PFSK-1 (cell line): Measurements from ENCODE around the gene JAKMIP1.

Source experiments
- FOXP2 ChIP-seq: optimal IDR thresholded peaks from 2 replicates; pipeline ENCODE3; 2011; ENCODE audit warnings: borderline replicate concordance, control low read depth, inconsistent platforms; ENCODE audit not compliant: insufficient read depth; ENCODE audit errors: extremely low read length, extremely low read depth
- POLR2AphosphoS5 ChIP-seq: IDR thresholded peaks from 2 replicates; pipeline ENCODE4 v1.6.1; 2012; ENCODE audit warnings: low read depth, mild to moderate bottlenecking, control low read depth, low read length, moderate library complexity
- SIN3A ChIP-seq: IDR thresholded peaks from 2 replicates; pipeline ENCODE4 v1.6.1; 2012; ENCODE audit warnings: mild to moderate bottlenecking, low read length, moderate library complexity, borderline replicate concordance; ENCODE audit not compliant: insufficient read depth
- TAF1 ChIP-seq: IDR thresholded peaks from 2 replicates; pipeline ENCODE4 v1.6.1; 2012; ENCODE audit warnings: low read length, control low read depth, borderline replicate concordance; ENCODE audit not compliant: insufficient read depth
- TF ChIP-seq, protein P1 (sequence below), 2 experiments: IDR thresholded peaks; 2 replicates each; pipeline versions ENCODE4 v1.6.1 to v1.8.0; 2011 to 2012; ENCODE audit warnings: low read depth in 2 of 2, low read length in 2 of 2, control low read depth in 1 of 2, inconsistent platforms in 1 of 2, mild to moderate bottlenecking in 1 of 2, moderate library complexity in 1 of 2; ENCODE audit not compliant: insufficient read depth in 1 of 2

JAKMIP1 gene

GRCh38 chr4:6236816-6237390 is 36.6 kb upstream of the JAKMIP1 start:
- TF ChIP-seq TAF1: no peak
- TF ChIP-seq SIN3A: no peak
- TF ChIP-seq POLR2AphosphoS5: no peak
- no peak for TF ChIP-seq FOXP2
- TF ChIP-seq, protein P1, sequence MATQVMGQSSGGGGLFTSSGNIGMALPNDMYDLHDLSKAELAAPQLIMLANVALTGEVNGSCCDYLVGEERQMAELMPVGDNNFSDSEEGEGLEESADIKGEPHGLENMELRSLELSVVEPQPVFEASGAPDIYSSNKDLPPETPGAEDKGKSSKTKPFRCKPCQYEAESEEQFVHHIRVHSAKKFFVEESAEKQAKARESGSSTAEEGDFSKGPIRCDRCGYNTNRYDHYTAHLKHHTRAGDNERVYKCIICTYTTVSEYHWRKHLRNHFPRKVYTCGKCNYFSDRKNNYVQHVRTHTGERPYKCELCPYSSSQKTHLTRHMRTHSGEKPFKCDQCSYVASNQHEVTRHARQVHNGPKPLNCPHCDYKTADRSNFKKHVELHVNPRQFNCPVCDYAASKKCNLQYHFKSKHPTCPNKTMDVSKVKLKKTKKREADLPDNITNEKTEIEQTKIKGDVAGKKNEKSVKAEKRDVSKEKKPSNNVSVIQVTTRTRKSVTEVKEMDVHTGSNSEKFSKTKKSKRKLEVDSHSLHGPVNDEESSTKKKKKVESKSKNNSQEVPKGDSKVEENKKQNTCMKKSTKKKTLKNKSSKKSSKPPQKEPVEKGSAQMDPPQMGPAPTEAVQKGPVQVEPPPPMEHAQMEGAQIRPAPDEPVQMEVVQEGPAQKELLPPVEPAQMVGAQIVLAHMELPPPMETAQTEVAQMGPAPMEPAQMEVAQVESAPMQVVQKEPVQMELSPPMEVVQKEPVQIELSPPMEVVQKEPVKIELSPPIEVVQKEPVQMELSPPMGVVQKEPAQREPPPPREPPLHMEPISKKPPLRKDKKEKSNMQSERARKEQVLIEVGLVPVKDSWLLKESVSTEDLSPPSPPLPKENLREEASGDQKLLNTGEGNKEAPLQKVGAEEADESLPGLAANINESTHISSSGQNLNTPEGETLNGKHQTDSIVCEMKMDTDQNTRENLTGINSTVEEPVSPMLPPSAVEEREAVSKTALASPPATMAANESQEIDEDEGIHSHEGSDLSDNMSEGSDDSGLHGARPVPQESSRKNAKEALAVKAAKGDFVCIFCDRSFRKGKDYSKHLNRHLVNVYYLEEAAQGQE (IDR thresholded peaks at IDR 0.05; ENCODE audit: insufficient read depth in 1 of 2, low read depth in 2 of 2, low read length in 2 of 2): no peak

DNA sequence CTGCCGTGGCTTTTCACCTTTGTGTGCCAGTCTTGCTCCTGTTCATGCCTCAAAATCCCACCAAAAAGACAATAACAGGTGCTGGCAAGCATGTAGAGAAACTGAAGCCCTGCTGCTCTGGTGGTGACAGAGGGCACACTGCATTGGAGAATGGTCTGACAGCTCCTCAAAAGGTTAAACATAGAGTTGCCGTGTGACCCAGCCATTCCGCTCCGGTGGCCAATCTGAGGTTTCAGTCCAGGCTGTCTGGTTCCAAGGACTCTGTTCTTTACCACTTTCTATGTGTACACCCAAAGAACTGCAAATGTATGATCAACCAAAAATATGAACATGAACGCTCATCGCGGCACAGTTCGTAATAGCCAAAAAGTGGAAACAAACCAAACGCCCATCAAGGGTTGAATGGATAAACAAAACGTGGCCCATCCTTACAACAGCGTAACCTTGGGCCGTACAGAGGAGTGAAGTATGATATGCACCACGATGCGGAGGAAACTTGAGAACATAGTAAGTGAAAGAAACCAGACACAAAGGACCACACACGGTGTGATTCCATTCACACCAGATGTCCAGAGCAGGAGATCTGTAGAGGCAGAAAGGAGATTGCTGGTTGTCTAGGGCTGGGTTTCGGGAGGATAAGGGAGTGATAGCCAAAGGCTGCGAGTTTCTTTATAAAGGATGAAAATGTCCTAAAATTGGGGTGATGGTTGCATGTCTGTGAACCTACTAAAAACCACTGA is 35.7 kb upstream of the JAKMIP1 start:
- TF ChIP-seq SIN3A (no peak), TAF1 (no peak), FOXP2 (no peak), POLR2AphosphoS5 (no peak)
- TF ChIP-seq, protein P1 (IDR thresholded peaks at IDR 0.05; ENCODE audit: insufficient read depth in 1 of 2, low read depth in 2 of 2, low read length in 2 of 2): no peak

DNA sequence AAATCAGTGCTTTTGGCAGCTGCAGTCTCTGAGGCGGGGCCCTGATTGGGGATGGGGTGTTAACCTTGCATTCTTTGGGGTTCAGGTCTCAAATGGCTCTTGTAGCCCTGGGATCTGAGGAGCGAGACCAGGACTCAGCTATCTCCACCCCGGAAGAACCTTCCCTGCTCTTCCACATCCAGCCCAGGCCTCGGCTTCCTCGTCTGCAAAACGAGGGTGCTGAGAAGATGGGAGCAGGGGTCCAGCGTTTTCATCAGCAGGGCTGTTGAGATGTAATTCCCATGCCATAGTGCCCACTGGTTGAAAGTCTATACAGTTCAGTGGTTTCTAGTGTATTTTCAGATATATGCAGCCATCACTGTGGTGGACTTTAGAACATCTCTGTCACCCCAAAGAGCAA is 34.7 kb upstream of the JAKMIP1 start:
- TF ChIP-seq, protein P1 (IDR thresholded peaks at IDR 0.05; ENCODE audit: insufficient read depth in 1 of 2, low read depth in 2 of 2, low read length in 2 of 2): no peak
- TF ChIP-seq TAF1: no peak
- no peak for TF ChIP-seq SIN3A
- TF ChIP-seq FOXP2: no peak
- TF ChIP-seq POLR2AphosphoS5: no peak

DNA sequence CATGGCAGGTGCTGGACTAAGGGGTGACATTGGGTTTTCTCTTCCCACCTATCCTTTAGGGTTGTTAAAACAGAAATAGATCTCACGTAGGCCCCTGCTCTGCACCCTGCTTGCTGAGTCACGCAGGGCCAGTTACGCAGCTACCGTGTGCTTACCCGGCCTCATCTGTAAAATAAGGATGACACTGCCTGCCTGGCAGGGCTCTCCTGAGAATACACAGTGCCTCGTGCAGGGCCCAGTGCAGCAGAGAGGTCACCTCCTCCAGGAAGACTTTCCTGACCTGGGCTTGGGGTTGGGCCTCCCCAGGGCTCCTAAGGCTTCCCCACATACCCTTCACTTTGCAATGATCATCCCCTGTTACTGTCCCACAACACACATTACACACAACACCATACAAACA is 33.6 kb upstream of the JAKMIP1 start:
- TF ChIP-seq SIN3A (no peak), POLR2AphosphoS5 (no peak), TAF1 (no peak), FOXP2 (no peak)
- TF ChIP-seq, protein P1 (IDR thresholded peaks at IDR 0.05; ENCODE audit: insufficient read depth in 1 of 2, low read depth in 2 of 2, low read length in 2 of 2): no peak
